ENCODE data around the gene MAP3K3. TPM values are rescaled to one million over a fixed set of nuclear protein-coding genes. Genes with fewer than 3 reads are reported as not detected.
A peak's percentile ranks its signal among the peaks of the same experiment; 100 is the strongest.

Gene MAP3K3
- total RNA-seq, 2 experiments from 2014 or later, result 75.8 to 78.1 TPM

DNA sequence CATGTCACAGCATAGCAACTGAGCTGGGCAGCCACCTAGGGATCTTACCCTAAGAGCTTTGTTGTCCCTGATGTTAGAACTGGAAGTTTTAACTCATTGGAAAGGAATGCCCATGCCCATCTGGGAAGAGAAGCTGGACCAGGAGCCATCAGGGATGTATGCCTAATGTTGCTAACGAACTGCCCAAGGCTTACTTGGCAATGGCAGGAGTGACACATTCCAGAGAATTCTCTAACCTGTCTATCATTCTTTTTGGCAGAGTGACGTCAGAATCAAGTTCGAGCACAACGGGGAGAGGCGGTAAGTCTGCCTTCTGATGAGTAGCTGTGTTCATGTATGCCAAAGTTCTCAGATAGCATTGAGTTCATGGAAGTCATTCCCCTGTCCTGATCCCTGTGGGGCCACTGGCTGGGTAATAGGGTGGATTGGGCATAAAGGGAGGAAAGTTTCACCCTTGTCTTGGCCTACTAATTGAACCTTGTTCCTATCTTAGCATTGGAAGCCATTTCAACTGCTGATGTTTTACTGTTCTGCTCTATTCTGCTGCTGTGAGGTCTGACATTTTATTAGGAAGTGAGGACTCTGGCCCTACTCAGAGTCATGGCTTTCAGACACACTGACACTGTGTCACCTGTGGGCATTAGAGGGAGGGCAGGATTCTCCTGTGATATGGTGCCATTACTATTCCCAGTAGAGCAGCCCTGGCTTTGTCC is 23.7 kb downstream of the MAP3K3 start:
- Mint-ChIP-seq H3K27ac (peak overlapping the region; percentile 40), H3K4me1 (ENCODE audit: low read depth) (peaks cover 23% of the 10 kb centered on the region), H3K9me3 (no peaks in the 10 kb centered on the region), H3K4me3 (no peak overlapping the region), H3K36me3 (ENCODE audit: low read depth) (peaks cover 73% of the 10 kb centered on the region), H3K27me3 (no peaks in the 10 kb centered on the region)
- ChIA-PET POLR2A (interaction anchor here (0.6 to 1.0 kb wide), 3 partner anchors 57 to 137 kb away, joined by 3 read pairs; no protein-coding TSS in a partner anchor), CTCF (interaction anchor here (1.0 to 1.2 kb wide), 2 partner anchors 10 to 52 kb away, joined by 3 to 4 read pairs; no protein-coding TSS in a partner anchor)
- no peak for ATAC-seq (ENCODE audit: poor library complexity)
- TF ChIP-seq CTCF (IDR thresholded peaks at IDR 0.05), result no peak
- peaks cover 37% of the 10 kb centered on the region for H3K36me3 ChIP-seq (ENCODE audit: insufficient read depth, low read length)
- DNase-seq, result no peak
- intact Hi-C loops (cut with DNase I, micrococcal nuclease), result no loop called here
- no peak overlapping the region for H3K4me3 ChIP-seq (ENCODE audit: low read length)
- no peaks in the 10 kb centered on the region for H3K27me3 ChIP-seq (ENCODE audit: control insufficient read depth in 1 of 2, insufficient read depth in 2 of 2, low read length in 2 of 2)
- no peak overlapping the region for H3K27ac ChIP-seq (ENCODE audit: low read depth in 1 of 2, low read length in 2 of 2)
- H3K9me3 ChIP-seq (ENCODE audit: control insufficient read depth in 1 of 2, insufficient read depth in 1 of 2, low read length in 2 of 2), result no peaks in the 10 kb centered on the region
- peaks cover 11% of the 10 kb centered on the region for H3K4me1 ChIP-seq (ENCODE audit: insufficient read depth, low read length)

GRCh38 chr17:63646488-63646806 is 24.2 kb downstream of the MAP3K3 start:
- H3K36me3 Mint-ChIP-seq (ENCODE audit: low read depth), result peaks cover 74% of the 10 kb centered on the region
- H3K4me3 ChIP-seq (ENCODE audit: low read length), result no peak overlapping the region
- DNase-seq, result peak in 2 of 14 experiments; percentile 28 to 30
- H3K36me3 ChIP-seq (ENCODE audit: insufficient read depth, low read length), result peaks cover 37% of the 10 kb centered on the region
- POLR2A ChIA-PET, result interaction anchor here (0.9 to 1.0 kb wide), 2 partner anchors 57 to 136 kb away, joined by 3 read pairs; no protein-coding TSS in a partner anchor
- peak overlapping the region; percentile 40 for H3K27ac Mint-ChIP-seq
- no peak for ATAC-seq (ENCODE audit: poor library complexity)
- no peaks in the 10 kb centered on the region for H3K27me3 Mint-ChIP-seq
- H3K4me3 Mint-ChIP-seq, result no peak overlapping the region
- TF ChIP-seq CTCF (IDR thresholded peaks at IDR 0.05), result no peak
- intact Hi-C loops (cut with DNase I, micrococcal nuclease), result no loop called here
- H3K9me3 ChIP-seq (ENCODE audit: control insufficient read depth in 1 of 2, insufficient read depth in 1 of 2, low read length in 2 of 2), result no peaks in the 10 kb centered on the region
- no peaks in the 10 kb centered on the region for H3K27me3 ChIP-seq (ENCODE audit: control insufficient read depth in 1 of 2, insufficient read depth in 2 of 2, low read length in 2 of 2)
- H3K4me1 ChIP-seq (ENCODE audit: insufficient read depth, low read length), result peaks cover 11% of the 10 kb centered on the region
- H3K9me3 Mint-ChIP-seq, result no peaks in the 10 kb centered on the region
- CTCF ChIA-PET, result no interaction called here
- H3K27ac ChIP-seq (ENCODE audit: low read depth in 1 of 2, low read length in 2 of 2), result no peak overlapping the region
- H3K4me1 Mint-ChIP-seq (ENCODE audit: low read depth), result peaks cover 23% of the 10 kb centered on the region

- peaks cover 75% of the 10 kb centered on the region for H3K36me3 Mint-ChIP-seq (ENCODE audit: low read depth)
- H3K4me1 ChIP-seq (ENCODE audit: insufficient read depth, low read length), result peaks cover 11% of the 10 kb centered on the region
Observed at GRCh38 chr17:63647065-63647725, 25.0 kb downstream of the MAP3K3 start.

More at GRCh38 chr17:63647065-63647725, 25.0 kb downstream of the MAP3K3 start:
- Mint-ChIP-seq H3K4me3 (no peak overlapping the region), H3K4me1 (ENCODE audit: low read depth) (peaks cover 23% of the 10 kb centered on the region), H3K9me3 (no peaks in the 10 kb centered on the region), H3K27me3 (no peaks in the 10 kb centered on the region), H3K27ac (no peak overlapping the region)
- CTCF ChIA-PET, result no interaction called here
- no peak for TF ChIP-seq CTCF (IDR thresholded peaks at IDR 0.05)
- Histone ChIP-seq H3K4me3 (ENCODE audit: low read length) (no peak overlapping the region), H3K27me3 (ENCODE audit: control insufficient read depth in 1 of 2, insufficient read depth in 2 of 2, low read length in 2 of 2) (no peaks in the 10 kb centered on the region), H3K36me3 (ENCODE audit: insufficient read depth, low read length) (peaks cover 37% of the 10 kb centered on the region), H3K9me3 (ENCODE audit: control insufficient read depth in 1 of 2, insufficient read depth in 1 of 2, low read length in 2 of 2) (no peaks in the 10 kb centered on the region), H3K27ac (ENCODE audit: low read depth in 1 of 2, low read length in 2 of 2) (no peak overlapping the region)
- intact Hi-C loops (cut with DNase I, micrococcal nuclease), result no loop called here
- POLR2A ChIA-PET, result interaction anchor here (0.9 kb wide), 1 partner anchor 135 kb away, joined by 3 read pairs; no protein-coding TSS in a partner anchor
- ATAC-seq (ENCODE audit: poor library complexity) (no peak), DNase-seq (no peak)

Data from CD4-positive, alpha-beta T cell (primary cell).